ENCODE results near the gene MIDN.

The MIDN gene

DNA sequence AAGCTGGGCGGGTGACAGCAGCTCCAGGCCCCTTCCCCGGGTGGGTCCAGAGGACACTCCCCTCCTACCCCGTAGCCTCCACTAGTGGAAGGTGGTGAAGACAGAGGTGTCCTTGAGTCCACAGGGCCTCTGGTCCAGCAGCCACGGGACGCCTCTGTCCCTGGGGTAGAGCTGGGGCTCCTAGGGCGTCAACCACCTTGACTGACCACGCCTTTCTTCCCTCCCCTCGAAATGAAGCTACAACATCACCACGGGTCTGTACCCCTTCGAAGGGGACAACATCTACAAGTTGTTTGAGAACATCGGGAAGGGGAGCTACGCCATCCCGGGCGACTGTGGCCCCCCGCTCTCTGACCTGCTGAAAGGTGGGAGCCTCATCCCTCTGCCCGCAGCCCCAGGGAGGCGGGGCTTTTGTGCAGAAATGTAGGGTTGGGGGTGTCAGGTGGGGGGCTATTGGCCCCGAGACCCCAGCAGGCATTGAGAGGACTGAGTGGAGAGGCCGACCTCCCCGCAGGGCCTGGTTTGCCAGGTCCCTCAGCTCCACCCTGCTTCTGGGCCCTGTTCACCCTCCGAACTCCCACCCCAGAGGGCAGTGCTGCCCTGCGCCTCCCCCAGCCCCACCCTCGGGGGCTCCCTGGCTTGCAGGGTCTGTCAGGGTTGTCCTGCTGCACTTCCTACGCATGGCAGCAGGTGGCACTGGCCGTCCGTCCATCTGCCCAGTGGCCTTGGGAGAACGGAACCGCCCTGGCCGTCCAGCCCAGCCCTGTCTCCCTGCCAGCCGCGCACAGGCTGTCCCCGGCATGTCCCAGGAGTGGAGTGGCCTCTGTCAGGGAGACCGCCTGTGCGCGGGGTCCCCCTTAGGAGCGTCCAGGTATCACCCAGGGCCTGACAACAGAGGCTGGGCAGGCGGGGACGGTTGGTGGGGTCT lies 27.1 kb upstream of the MIDN start:
- DNase-seq (ENCODE audit: low read depth in 2 of 2), result no peak

GRCh38 chr19:1221904-1222255 lies 26.5 kb upstream of the MIDN start:
- DNase-seq (ENCODE audit: low read depth in 2 of 2), result no peak

GRCh38 chr19:1222394-1222793 lies 26.0 kb upstream of the MIDN start:
- no peak for DNase-seq (ENCODE audit: low read depth in 2 of 2)

DNA sequence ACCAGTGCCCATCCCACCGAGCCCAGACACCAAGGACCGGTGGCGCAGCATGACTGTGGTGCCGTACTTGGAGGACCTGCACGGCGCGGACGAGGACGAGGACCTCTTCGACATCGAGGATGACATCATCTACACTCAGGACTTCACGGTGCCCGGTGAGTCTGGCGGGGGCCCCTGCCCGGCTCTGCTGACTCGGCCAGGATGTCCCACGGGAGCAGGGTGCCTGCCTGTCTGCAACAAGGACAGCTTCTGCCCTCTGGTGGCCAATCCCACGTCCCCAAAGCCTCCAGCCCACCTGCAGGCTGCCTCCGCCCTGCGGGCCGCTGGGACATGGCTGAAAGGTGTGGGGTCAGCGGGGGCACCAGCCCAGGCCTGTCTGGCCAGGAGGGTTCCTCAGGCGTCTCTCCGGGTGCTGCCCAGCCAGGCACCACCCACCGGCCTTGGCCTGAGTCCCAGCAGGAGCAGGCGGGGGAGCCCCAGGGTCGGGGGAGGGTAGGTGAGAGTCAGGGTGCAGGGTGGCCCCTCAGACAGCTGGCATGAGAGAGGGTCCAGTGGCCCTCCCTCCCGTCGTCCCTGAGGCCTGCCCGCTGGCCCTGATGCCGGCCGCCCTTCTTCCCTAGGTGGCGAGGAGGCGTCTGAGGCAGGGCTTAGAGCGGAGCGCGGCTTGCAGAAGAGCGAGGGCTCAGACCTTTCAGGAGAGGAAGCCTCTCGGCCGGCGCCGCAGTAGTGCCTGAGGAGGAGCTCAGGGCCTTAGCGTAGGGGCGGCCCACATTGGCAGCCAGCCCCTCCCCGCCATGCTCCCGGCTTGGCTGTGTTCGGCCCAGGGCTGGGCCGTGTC lies 25.1 kb upstream of the MIDN start:
- DNase-seq (ENCODE audit: low read depth in 2 of 2), result no peak

DNA sequence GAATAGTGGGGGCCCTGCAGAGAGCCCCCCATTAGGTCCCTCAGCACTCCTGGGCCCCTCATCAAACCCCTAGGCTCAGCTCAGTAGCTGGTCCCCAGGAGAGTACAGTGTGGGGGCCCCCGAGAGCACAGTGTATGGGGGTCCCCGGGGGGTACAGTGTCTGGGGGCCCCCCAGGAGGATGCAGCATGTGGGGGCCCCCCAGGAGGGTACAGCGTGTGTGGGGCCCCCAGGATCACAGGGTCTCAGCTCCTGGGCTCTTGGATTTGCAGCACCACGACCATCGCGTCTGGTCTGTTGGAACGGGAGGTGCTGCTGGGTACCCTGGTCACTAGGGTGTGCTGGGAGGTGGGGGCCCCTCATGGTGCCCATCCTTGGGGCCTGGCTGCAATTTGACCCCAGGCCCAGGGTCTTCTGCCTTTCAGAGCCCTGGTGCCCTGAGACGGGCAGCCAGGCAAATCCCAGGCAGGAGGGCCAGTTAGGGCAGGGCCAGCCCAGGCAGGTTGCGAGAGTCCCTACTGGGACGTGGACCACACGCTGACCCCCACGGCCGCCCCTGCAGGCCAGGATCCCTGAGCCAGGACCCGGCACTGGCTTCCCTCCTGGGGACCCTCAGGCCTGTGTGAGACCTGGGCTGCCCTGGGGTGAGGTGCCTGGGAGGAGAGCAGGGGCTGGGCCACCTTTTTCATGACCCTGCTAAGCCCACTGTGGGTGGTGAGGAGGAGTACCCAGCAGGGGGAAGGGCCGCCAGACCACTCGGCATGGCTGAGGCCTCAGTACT lies 24.1 kb upstream of the MIDN start:
- DNase-seq (ENCODE audit: low read depth in 2 of 2), result no peak

- no peak for DNase-seq (ENCODE audit: low read depth in 2 of 2)
Observed at GRCh38 chr19:1224847-1225246, 23.5 kb upstream of the MIDN start.

DNA sequence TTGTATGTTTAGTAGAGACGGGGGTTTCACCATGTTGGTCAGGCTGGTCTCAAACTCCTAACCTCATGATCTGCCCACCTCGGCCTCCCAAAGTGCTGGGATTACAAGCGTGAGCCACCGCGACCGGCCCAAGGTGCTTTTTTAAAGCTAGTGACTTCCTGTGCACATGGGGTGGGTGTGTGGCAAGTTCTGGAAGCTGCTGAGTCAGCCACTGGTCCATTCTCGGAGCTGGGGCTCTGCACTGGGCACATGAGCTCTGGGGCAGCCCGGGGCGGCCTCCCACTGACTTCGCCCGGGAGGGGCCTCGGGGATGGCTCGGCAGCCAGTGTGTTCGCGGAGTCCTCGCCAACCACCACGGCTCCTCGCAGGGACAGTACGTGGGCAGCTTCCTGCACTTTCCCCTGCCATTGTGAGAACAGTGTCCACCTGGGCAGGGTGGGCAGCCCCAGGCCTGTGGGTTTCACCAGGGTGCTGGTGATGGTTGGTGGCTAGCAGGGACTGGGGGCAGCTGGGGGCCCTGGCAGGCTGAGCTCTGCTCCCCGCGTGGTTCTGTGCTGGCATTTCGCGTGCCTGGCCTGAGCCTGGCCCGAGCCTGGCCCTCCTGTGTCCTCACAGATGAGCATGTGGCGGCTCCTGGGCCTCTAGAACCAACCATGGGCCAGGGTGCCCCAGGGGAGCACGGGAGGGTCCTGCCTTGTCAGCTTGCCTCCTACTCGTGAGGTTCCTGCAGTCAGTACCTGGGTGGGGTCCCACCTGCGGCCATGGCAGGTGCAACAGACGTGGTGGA lies 22.8 kb upstream of the MIDN start:
- no peak for DNase-seq (ENCODE audit: low read depth in 2 of 2)

GRCh38 chr19:1226227-1226518 lies 22.2 kb upstream of the MIDN start:
- DNase-seq (ENCODE audit: low read depth in 2 of 2), result no peak

GRCh38 chr19:1226522-1227303 lies 21.7 kb upstream of the MIDN start:
- DNase-seq (ENCODE audit: low read depth in 2 of 2), result no peak

DNA sequence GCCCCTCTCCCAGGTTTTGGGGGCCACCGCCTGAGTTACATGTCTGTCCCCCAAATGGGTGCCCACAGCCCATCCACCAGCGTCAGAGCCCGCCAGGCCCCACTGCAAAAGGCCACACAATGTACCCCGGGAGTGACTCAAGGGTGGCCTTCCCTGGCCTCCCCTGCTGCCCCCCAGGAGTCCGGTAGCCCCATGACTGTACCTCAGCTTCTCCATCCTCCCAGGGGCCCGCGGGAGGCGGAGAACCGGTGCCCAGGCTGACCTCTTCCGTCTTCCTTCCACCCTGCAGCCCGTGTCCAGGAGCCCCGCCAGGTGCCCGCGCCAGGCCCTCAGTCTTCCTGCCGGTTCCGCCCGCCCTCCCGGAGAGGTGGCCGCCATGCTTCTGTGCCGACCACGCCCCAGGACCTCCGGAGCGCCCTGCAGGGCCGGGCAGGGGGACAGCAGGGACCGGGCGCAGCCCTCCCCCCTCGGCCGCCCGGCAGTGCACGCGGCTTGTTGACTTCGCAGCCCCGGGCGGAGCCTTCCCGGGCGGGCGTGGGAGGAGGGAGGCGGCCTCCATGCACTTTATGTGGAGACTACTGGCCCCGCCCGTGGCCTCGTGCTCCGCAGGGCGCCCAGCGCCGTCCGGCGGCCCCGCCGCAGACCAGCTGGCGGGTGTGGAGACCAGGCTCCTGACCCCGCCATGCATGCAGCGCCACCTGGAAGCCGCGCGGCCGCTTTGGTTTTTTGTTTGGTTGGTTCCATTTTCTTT lies 20.9 kb upstream of the MIDN start:
- DNase-seq (ENCODE audit: low read depth in 2 of 2), result no peak

GRCh38 chr19:1228161-1228957 lies 20.0 kb upstream of the MIDN start:
- no peak for DNase-seq (ENCODE audit: low read depth in 2 of 2)

DNA sequence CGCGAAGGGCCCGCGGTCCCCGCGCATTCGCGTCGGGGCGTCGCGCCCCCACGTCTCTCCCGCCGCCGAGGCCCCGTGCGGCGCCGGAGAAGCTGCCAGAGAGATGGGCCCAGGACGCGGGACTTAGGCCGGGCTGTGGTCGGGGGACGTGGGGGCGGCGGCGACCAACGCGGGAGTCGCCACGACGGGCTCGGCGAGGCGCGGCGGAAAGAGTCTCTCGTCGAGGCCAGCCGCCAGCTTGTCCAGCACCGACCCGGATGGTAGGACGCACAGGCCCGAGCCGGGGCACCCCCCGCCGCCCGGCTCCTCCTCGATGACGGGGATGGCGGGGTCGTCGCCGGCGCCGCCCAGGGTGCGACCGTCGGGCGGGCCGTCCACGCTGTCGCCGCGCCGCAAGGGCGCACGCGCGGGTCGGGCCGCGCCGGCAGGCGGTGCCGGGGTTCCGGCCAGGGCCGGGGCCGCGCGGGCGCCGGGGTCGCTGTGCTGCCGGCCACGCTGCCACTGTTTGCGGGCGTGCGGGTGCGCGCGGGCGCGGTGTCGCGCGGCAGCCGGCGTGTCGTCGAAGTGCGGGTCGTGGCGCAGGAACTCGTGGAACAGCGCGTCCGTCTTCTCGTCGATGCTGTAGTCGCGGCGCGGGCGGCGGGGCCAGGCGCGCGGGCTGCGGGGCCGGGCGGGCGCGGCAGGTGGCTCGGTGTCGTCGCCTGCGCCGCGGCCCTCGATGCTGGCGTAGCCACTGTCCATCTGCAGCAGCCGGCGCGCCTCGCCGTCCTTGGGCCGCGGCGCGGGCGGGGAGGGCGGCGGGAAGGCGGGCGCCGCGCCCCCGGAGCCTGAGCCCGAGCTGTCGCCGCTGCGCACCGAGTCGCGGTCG lies 19.1 kb upstream of the MIDN start:
- DNase-seq (ENCODE audit: low read depth in 2 of 2), result no peak

DNA sequence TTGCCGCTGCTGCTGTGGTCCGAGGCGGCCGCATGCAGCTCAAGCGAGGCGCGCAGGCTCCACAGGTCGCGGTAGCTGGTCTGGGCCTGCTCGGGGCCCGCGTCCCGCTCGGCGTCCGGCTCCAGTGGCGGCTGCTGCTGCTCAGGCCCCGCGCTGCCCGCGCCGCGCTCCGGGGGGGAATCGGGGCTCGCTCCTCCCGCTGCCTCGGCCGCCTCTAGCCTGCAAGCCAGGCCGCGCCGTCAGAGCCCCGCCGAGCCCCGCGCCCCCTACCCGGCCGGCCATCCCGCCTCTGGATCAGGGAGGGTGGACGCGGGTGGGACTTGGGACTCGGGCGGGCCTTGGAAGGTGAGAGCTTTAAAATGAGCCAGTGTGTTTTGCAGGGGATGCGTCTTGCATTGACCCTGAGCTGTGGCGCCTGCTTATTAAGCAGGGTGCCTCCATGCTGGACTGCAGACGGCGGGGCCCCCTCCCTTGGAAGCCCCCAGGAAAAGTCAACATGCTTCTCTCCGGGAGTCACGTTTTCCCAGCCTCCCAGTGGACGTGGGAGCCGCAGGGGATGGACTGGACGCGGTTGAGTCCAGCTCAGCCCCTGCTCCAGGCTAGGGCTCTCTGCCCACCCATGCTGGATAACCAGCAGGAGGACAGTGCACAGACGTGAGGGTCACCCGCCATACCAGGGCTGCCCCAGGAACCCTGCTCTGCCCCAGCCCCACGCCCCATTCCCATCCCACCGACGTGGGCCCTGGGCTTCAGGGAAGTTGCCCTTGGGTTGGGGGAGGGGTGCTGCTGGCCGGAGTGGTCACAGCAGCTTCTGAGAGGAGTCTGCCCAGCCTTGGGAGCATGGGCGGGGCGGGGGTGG lies 18.2 kb upstream of the MIDN start:
- no peak for DNase-seq (ENCODE audit: low read depth in 2 of 2)

DNA sequence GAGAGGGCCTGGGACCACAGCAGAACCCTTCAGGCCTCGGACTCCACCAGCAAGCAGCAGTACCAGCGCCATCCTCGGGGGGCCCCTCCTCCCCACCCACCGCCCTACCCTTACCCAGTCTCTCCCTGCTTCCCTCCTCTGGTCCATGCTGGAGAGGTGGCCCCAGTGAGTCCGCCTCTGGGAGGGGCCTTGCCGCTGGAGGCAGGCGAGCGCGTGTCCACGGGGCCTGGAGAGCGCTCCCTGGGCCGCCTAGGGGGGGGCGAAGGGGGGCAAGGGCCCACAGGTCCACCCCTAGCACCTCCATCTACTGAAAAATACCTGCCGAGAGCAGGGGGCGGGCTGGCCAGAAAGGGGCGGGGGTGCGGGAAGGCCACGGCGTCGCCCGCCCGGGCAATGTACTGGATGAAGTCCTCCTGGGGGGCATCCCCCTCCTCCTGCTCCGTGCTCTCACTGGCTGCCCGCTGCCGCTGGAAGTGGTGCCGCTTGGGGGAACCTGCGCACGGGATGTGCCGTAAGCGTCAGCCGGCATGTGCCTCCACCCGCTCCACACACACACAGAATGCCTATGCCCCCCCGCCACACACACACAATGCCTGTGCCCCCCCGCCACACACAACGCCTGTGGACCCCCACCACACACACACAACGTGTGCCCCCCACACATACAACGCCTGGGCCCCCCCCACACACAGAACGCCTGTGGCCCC lies 17.4 kb upstream of the MIDN start:
- no peak for DNase-seq (ENCODE audit: low read depth in 2 of 2)

GRCh38 chr19:1231729-1232637 lies 16.4 kb upstream of the MIDN start:
- DNase-seq (ENCODE audit: low read depth in 2 of 2), result no peak

DNA sequence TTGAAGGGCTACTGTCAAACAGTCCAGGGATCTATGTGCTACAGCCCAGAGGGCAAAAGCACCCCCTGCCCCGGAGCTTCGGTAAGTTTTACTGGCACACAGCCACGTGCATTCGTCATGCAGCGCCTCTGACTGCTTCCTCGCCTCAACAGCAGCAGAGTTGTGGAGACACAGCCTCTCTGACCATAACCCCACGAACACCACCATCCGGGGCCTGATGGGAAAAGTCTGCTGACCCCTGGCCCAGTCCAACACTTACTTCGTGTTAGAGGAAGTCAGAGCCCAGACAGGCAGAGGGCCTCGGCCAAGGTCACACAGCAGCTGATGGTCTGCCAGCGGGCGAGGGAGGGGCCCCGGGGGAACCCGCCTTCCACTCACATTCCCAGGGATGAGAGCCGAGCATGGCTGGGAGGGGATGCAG lies 15.7 kb upstream of the MIDN start:
- DNase-seq (ENCODE audit: low read depth in 2 of 2), result no peak

Data from stimulated activated CD8-positive, alpha-beta memory T cell treated with anti-CD3 and anti-CD28 coated beads, Interleukin-7, amount 100 ng/mL, for 1 hour (primary cell).